AG04450 (cell line): ENCODE data around the gene CCDC188. TPM values are rescaled to one million over a fixed set of nuclear protein-coding genes. Genes with fewer than 3 reads are reported as not detected.

Experiments used
- CTCF ChIA-PET: fragments of 300-600, 350-600 bp; formaldehyde crosslinking; extraction: SDS; loops from one replicate; lab custom pipeline; 2022; ENCODE audit warnings: antibody characterized with exemption, inconsistent platforms; lab: Charles Lee
- POLR2A ChIA-PET: fragments of 350-600 bp; formaldehyde crosslinking; extraction: SDS; loops from one replicate; lab custom pipeline; 2021; ENCODE audit warnings: antibody characterized with exemption, inconsistent platforms; lab: Yijun Ruan, JAX
- DNase-seq: peaks from one replicate; pipeline ENCODE4 v3.0.0-alpha.2; 2011; ENCODE audit warnings: low read depth, low spot score
- H3K27ac ChIP-seq: one replicate; pipeline ENCODE4 v1.5.1; 2012; ENCODE audit warnings: low read depth, low read length, control low read depth
- H3K27me3 ChIP-seq: one replicate; pipeline ENCODE4 v1.6.0; 2012; ENCODE audit warnings: low read length; ENCODE audit not compliant: control insufficient read depth, insufficient read depth
- H3K4me3 ChIP-seq: 2 replicates; pipeline ENCODE4 v1.5.1; 2011; ENCODE audit warnings: mild to moderate bottlenecking, low read depth, low read length, control low read depth
- H3K9me3 ChIP-seq: 2 replicates; pipeline ENCODE4 v1.5.1; 2012; ENCODE audit warnings: low read length; ENCODE audit not compliant: control insufficient read depth, insufficient read depth
- CTCF ChIP-seq: IDR thresholded peaks from 2 replicates; pipeline ENCODE4 v1.5.1; 2011; ENCODE audit warnings: low read depth, low read length, control low read depth, inconsistent platforms
- polyA plus RNA-seq: library from polyadenylated mRNA; depleted of rRNA; stranded (reverse); fragments of >200 nt; gene quantifications from 2 replicates; pipeline ENCODE4 v1.2.3, GENCODE V29; 2011

Gene CCDC188
- polyA plus RNA-seq, 1 experiment, result not detected

GRCh38 chr22:20187777-20188566 lies 37.1 kb upstream of the CCDC188 start:
- H3K27ac ChIP-seq, result no peak overlapping the region
- TF ChIP-seq CTCF, result no peak
- no peak for DNase-seq
- ChIA-PET POLR2A (no interaction called here), CTCF (no interaction called here)
- H3K9me3 ChIP-seq, result no peaks in the 10 kb centered on the region; the same call in 1 of the 2 replicates
- H3K4me3 ChIP-seq, result no peak overlapping the region
- H3K27me3 ChIP-seq, result peaks cover 7% of the 10 kb centered on the region

- no peak for TF ChIP-seq CTCF
- Histone ChIP-seq H3K4me3 (no peak overlapping the region), H3K27me3 (peaks cover 7% of the 10 kb centered on the region), H3K27ac (no peak overlapping the region), H3K9me3 (no peaks in the 10 kb centered on the region; the same call in 1 of the 2 replicates)
- CTCF ChIA-PET, result no interaction called here
- POLR2A ChIA-PET, result no interaction called here
- DNase-seq, result no peak
These were observed 36.2 kb upstream of the CCDC188 start for GRCh38 chr22:20186871-20187546.

GRCh38 chr22:20186183-20186870 lies 35.5 kb upstream of the CCDC188 start:
- Histone ChIP-seq H3K9me3 (no peaks in the 10 kb centered on the region; the same call in 1 of the 2 replicates), H3K4me3 (no peak overlapping the region), H3K27me3 (peaks cover 9% of the 10 kb centered on the region), H3K27ac (no peak overlapping the region)
- ChIA-PET CTCF (no interaction called here), POLR2A (no interaction called here)
- peak; percentile 8; the same call in 1 of the 2 replicates for TF ChIP-seq CTCF
- DNase-seq, result no peak

GRCh38 chr22:20185750-20186149 lies 34.9 kb upstream of the CCDC188 start:
- no peak for DNase-seq
- Histone ChIP-seq H3K27ac (no peak overlapping the region), H3K27me3 (peaks cover 9% of the 10 kb centered on the region), H3K9me3 (no peaks in the 10 kb centered on the region; the same call in 1 of the 2 replicates), H3K4me3 (no peak overlapping the region)
- POLR2A ChIA-PET, result no interaction called here
- CTCF ChIA-PET, result no interaction called here
- no peak for TF ChIP-seq CTCF
